NCI-H345 treated with DMSO at 0.1 percent for 48 hours (cell line): ENCODE results near the gene CUL4A.
A peak's percentile ranks its signal among the peaks of the same experiment; 100 is the strongest.
"Not testable (repeated sequence)": the region's sequence is repeated elsewhere in the genome, so short reads cannot be mapped to it uniquely, and the experiment has no call there.

Experiments
- DNase-seq: peaks from one replicate; lab custom pipeline; 2025; ENCODE audit not compliant: unreplicated experiment; lab: John Stamatoyannopoulos, UW

The CUL4A gene

DNA sequence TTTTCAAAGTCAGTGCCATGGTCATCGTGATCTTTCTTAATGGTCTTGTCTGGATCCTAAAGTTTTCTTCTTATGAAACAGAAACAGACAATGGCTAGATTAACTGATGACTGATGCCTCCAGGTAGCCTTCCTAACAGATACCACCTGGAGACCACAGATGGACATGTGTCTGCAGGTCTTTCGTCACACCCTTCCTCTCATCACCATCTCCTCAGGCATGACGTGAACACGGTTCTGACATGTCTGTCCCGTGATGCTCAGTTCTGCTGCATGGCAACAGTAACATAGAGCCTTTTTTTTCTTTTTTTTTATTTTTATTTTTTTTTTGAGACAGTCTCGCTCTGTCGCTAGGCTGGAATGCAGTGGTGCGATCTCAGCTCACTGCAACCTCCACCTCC, 74.5 kb downstream of the CUL4A start:
- no peak for DNase-seq

DNA sequence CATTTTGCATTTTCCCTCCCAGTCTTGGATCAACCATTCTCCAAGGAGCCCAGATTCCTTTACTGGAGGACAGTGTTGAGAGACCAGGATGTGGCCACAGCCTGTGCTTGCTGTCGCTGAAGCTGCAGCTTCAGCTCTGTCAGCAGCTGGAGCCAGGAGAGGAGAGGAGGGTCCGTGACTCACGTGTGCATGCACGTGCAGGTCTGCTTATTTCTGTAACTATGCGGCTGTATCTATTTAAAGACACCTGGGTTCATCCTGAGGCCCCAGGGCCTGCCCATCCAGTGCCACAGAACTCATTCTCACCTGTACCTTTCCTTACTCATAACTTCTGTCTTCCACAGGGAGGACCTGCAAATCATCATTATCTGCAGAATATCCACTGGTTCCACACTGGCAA, 79.5 kb downstream of the CUL4A start:
- no peak for DNase-seq

DNA sequence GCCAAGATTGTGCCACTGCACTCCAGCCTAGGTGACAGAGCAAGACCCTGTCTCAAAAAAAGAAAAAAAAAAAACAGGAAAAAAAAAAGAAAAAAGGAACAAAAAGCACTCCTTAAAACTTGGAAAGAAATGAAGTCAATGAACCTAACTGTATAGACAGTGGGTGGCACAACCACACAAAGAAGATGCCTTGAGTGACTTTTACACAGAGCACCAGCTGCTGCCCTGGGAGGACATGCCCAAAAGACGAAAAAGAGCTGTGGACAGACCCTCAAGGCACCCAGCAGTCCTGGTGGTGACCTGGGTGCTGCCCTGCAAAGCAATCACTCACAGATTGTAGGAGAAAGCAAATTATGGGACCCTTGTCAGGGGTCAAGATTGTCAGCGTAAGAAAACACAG, 81.7 kb downstream of the CUL4A start:
- no peak for DNase-seq

DNA sequence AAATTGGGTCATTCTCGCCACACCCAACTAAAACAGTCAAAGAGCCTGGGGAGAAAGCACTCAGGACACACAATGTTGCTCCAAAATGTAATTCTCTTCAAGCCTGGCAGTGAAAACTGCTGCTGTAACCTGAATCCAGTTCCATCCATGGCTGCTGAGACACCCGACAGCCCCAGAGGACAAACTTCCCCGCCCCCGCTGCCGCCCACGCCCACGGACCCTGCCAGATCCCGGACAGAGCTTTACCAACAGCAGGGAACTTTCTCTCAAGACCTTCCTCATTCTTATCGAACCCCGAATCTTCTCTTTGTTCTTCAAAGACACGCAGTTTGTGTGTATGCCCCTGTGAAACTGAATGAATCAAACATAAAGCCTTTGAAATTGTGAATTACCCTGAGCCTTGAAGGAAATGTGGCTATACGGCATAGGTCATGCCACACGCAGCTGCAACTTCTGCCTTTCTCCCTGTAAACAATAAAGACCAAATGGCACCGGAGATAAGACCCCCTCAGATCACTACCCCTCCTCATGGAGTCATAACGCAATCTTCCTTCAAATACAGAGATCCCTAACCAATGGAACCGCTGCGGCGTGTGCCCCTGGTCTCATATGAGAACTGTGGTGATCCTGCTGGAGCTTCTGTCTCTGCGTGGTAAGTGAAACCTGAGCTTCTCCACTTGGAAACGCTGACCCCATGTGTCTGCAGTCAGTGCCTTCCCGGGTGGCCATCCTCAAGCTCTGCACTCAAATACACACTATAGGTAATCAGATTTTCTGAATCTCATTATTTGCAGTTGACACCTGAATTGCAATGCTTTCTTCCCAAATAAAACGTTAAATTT, 82.8 kb downstream of the CUL4A start:
- peak; percentile 14 for DNase-seq

DNA sequence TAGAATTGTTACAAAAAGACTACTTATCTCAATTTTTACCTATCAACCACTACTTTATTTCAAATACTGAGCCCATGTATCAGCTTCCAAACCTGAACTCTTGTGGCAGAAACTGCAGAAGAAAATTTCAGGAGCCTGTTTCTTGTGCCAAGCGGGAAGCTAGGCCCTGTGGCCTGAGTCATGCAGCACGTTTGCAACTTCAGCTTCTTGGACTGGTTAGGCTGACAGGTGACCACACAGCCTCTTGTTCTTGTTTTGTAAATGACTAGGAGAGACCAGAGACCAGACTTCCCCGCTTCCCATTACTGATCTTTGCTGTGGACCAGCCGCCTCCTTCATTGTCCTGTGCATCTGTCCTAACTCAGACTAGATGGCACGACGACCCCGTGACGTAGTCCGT, 84.3 kb downstream of the CUL4A start:
- DNase-seq = no peak

DNA sequence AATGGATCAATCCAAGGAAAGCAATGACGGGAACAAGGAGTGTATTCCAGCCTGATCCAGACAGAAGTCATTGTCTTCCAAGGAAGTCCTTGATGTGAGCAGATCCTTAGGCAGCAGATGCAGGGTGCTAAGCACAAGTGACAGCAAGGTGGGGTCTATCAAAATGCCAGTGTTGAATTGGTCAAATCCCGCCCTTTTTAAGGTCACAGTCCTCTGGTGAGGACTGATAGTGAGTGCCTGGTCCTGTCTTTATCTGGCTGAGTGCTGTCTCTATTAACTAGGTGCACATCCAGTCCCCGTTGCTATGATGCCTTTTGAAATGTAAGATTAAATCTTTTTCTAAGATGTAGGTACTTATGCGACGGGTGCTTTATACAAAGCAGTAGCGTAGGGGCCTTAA, 86.4 kb downstream of the CUL4A start:
- DNase-seq = no peak

DNA sequence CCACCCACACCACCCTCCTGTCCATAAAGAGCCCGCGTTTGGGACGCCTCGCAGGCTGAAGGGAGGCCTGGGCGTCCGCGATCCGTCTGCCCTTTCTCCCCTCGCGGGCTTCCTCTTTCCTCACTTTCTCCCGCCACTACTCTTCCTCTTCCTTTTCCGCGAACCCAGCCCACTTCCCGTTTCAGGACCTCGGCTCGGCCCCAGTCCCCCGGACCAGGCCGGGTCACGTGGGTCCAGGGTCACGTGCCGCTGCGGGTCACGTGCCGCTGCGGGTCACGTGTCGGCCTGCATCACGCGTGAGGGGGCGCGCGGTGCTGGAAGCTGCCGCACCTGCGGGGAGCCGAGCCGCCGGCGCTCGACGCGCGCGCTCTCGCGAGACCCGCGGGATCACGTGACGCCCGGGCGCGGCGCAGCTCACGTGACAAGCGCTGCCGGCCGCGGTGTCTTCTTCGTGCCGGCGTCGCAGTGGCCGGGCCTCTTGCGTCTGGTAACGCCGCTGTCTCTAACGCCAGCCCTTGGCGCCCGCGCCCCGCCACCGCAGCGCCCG, 87.5 kb downstream of the CUL4A start, which contains the start of gene LAMP1:
Gene LAMP1 (plus strand): TSS at position 417 of the 547 bp plus-strand sequence. CDS start 196 bp downstream, outside the sequence.
- peak; percentile 83 for DNase-seq

DNA sequence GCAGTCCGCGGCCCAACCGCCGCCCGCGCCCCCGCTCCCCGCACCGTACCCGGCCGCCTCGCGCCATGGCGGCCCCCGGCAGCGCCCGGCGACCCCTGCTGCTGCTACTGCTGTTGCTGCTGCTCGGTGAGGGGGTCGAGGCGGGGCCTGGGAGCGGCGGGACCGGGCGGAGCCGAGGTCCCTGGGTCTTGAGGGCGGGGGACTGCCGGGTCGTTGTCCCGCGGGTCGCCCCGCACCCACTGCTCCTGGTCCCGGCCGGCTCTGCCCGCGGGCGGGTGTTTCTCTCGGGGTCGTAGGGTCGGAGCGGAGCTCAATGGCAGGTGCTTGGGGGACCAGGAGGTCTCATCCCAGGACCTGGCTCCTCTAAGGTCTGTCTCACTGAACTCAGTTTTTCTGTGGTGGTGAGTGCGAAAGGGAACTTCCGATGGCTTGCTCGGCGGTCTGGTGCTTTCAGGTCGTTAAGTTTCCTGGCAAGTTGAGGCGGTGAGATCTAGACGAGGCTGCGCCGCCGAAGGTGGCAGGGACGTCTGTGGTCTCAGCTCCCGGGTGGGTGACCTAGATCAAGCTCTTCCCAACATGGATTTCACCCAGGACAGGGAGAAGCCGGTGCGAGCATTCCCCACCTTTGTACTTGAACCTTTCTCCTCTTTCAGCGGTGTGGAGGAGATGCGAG, 88.1 kb downstream of the CUL4A start:
- DNase-seq = no peak

DNA sequence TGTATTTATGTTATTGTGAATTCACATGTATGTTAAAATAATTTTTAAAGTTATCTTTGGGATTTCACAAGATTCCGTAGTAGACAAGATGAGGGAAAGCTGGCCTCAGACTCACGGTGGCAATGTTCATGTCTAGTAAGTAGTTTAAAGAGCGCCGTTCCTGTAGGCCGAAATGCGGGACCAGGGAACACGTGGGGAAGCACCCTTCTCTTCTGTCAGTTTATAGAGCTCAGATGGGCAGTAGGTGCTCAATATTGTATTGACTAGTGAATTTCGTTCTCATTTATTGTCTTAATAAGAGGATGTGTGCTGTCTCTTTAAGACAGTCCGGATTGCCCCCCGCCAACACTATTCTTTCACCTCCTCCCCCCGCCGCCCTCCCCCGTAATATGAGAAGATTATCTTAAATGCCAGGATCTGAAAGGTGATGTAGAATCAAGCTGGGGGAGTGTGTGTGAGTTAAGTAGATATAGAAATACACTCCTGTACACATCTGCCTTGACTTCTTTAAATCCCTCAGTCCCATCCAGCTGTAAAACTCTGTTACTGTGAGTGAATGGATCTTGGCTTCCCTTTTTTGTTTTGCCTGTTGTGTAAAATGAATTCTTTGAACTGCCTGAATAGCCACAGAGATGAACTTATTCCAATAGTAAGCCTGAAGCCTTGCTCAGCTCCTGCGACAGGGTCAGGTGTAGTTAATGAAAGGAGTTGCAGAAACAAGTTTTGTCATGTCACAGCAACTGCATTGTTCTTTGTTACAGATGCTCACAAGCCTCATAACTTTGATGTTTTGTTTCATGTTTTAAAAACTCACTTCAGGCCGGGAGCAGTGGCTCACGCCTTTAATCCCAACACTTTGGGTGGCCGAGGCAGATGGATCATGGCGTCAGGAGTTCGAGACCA, 88.9 kb downstream of the CUL4A start:
- DNase-seq = no peak

DNA sequence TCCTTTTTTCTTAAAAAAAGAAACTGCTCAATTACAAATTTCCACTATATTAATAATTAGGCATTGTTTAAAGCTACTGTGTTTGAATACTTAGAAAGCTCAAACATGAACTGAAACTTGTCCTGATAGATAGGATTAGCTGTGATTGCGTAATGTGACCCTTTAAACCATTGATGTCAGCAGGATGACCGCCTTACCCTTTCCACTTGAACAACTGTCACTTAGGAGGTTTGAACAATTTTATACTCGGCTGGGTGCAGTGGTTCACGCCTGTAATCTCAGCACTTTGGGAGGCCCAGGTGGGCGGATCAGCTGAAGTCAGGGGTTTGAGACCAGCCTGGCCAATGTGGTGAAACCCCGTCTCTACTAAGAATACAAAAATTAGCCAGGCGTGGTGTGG, 90.5 kb downstream of the CUL4A start:
- DNase-seq = no peak

DNA sequence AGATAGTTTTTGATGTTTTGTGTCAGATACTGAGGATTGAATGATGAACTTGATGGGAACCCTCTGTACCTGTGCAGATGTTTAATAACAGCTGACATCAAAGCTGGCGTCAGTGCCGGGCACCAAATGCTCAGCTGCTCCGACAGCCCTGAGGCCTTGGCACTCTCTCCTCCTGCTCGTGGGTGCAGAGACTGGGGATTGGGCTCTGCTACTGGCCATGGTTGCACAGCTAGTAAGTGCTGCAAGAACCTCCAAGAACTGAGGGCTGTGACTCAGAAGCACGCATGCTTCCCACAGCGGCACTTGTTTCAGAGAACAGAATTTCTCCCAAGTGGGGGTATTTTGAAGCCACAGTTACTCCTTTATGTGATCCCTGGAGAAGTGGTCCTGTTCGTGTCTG, 93.6 kb downstream of the CUL4A start:
- DNase-seq = no peak

DNA sequence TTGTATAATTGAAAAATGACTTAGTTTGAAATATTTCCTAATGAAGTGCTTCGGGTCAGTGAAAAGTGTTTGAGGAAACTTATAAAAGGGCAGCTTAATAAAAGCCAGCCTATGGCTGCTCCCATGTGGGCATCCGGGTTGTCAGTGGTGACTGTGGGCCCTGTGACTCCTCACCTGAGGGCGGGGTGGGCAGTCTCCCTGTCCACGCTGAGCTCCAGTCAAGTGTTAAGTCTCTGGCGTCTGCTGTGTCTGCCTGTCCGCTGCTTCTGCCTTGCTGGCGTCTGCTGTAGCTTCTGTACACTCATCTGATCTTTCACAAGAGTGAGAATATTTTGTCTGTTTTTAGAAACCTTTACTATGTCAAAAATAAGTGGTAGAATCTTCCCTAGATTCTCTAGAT, 94.7 kb downstream of the CUL4A start:
- no peak for DNase-seq

DNA sequence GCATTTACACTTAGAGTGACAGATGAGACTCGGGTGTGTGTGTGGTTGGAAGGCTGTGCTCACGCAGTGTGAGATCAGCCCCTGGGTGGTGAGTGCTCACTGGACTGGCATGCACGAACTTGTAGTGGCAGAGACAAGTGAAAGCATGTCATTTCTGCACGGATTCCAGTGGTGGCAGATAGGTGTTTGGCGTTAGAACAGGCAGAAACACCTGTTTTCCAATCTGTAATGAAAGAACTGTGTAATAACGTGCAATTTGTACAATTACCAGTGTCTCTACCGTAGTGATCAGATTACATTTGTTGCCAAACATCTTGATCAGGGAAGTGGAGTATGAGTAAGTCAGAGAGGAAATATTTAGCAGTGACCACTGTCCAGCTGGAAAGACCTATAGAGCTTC, 95.8 kb downstream of the CUL4A start:
- DNase-seq = no peak

DNA sequence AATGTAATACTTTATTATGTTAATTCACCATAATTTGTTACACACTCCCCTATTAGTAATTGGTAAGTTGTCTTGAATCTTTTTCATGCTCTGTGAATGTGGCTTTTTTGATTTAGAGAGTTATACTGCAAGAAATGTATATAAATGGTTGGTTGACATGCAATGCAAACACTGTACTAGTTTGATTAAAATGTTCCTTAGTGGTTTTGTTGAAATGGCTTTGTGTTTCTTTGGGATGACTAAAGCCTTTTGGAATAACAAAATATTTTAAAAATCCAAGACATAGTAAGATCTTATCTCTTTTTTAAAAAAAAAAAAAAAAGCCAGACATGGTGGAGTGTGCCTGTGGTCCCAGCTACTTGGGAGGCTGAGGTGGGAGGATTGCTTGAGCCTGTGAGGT, 98.1 kb downstream of the CUL4A start:
- no peak for DNase-seq

DNA sequence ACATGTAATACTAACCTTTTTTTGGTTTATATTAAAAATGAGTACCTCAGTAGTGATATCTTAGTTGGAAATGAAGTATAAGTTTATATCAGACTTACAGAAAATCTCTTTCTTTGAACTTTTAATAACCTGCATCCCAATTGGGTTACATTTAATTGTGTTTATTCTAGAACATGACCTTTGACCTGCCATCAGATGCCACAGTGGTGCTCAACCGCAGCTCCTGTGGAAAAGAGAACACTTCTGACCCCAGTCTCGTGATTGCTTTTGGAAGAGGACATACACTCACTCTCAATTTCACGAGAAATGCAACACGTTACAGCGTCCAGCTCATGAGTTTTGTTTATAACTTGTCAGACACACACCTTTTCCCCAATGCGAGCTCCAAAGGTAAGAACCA, 100.1 kb downstream of the CUL4A start:
- DNase-seq = no peak

DNA sequence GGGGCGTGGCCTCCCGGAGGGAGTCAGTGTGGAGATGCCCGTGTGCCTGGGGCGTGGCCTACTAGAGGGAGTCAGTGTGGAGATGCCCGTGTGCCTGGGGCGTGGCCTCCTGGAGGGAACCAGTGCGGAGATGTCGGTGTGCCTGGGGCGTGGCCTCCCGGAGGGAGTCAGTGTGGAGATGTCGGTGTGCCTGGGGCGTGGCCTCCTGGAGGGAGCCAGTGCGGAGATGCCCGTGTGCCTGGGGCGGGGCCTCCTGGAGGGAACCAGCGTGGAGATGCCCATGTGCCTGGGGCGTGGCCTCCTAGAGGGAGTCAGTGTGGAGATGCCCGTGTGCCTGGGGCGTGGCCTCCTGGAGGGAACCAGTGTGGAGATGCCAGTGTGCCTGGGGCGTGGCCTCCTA, 104.7 kb downstream of the CUL4A start:
- DNase-seq = not testable (repeated sequence)

DNA sequence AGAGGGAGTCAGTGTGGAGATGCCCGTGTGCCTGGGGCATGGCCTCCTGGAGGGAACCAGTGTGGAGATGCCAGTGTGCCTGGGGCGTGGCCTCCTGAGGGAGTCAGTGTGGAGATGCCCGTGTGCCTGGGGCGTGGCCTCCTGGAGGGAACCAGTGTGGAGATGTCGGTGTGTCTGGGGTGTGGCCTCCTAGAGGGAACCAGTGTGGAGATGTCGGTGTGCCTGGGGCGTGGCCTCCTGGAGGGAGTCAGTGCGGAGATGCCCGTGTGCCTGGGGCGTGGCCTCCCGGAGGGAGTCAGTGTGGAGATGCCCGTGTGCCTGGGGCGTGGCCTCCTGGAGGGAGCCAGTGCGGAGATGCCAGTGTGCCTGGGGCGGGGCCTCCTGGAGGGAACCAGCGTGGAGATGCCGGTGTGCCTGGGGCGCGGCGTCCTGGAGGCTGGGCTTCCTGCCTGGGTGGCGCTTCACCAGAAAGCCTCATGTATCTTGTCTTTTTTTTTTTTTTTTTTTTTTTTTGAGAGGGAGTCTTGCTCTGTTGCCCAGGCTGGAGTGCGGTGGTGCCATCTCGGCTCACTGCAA, 105.6 kb downstream of the CUL4A start:
- DNase-seq = not testable (repeated sequence)

DNA sequence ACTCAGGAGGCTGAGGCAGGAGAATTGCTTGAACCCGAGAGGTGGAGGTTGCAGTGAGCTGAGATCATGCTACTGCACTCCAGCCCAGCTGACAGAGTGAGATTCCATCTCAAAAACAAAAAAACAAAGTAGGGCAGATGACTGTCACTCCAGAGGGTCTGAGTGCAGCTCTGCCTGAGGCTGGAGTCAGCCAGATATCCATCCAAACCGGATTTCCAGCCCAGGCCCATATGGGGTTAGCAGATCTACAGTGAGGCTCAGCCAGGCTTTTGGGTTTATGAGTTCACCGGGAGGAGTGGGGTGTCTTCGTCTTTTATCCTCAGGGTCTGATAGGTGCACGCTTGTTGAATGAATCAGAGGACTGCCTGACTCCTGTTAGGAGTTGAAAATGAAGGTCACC, 106.6 kb downstream of the CUL4A start:
- no peak for DNase-seq
